MM.1S (cell line): Measurements from ENCODE around the gene ADD1.

ENCODE experiments used
- DNase-seq: peaks from one replicate; pipeline ENCODE4 v3.0.0-alpha.2; 2015
- H2AFZ ChIP-seq: fragments of 300-600 bp; sonication (generic); 2 replicates; pipeline ENCODE4 v1.6.0; 2016; ENCODE audit warnings: antibody characterized with exemption, low read length
- H3F3A ChIP-seq: fragments of 300-600 bp; sonication (generic); 2 replicates; pipeline ENCODE4 v1.6.1; 2016; ENCODE audit warnings: mild to moderate bottlenecking, antibody characterized with exemption, low read length, moderate library complexity, mixed read lengths; ENCODE audit not compliant: insufficient read depth
- H3K27ac ChIP-seq: fragments of 300-600 bp; sonication (generic); 2 replicates; pipeline ENCODE4 v1.5.1; 2016; ENCODE audit warnings: mild to moderate bottlenecking, low read length
- H3K27me3 ChIP-seq: fragments of 300-600 bp; sonication (generic); replicated peaks from 2 replicates; pipeline ENCODE4 v1.6.0; 2016; ENCODE audit warnings: low read length; ENCODE audit not compliant: insufficient read depth
- H3K36me3 ChIP-seq: fragments of 300-600 bp; sonication (generic); replicated peaks from 2 replicates; pipeline ENCODE4 v1.6.1; 2016; ENCODE audit warnings: mild to moderate bottlenecking, low read length, mixed read lengths; ENCODE audit not compliant: insufficient read depth
- H3K4me1 ChIP-seq: fragments of 300-600 bp; sonication (generic); 2 replicates; pipeline ENCODE4 v1.6.1; 2016; ENCODE audit warnings: low read length, mixed read lengths
- H3K4me2 ChIP-seq: fragments of 300-600 bp; sonication (generic); 2 replicates; pipeline ENCODE4 v1.6.0; 2016; ENCODE audit warnings: low read depth, low read length
- H3K4me3 ChIP-seq: fragments of 300-600 bp; sonication (generic); 2 replicates; pipeline ENCODE4 v1.5.1; 2016; ENCODE audit warnings: low read length, mixed read lengths
- H3K79me2 ChIP-seq: fragments of 300-600 bp; sonication (generic); 2 replicates; pipeline ENCODE4 v1.6.1; 2016; ENCODE audit warnings: mixed run types, low read length, mixed read lengths
- H3K9ac ChIP-seq: fragments of 300-600 bp; sonication (generic); 2 replicates; pipeline ENCODE4 v1.6.1; 2016; ENCODE audit warnings: low read length, mixed read lengths
- H3K9me2 ChIP-seq: fragments of 300-600 bp; sonication (generic); replicated peaks from 2 replicates; pipeline ENCODE4 v1.6.1; 2016; ENCODE audit warnings: mild to moderate bottlenecking, low read length, mixed read lengths; ENCODE audit not compliant: insufficient read depth
- H3K9me3 ChIP-seq: fragments of 300-600 bp; sonication (generic); replicated peaks from 2 replicates; pipeline ENCODE4 v1.6.1; 2016; ENCODE audit warnings: mild to moderate bottlenecking, low read length, mixed read lengths; ENCODE audit not compliant: insufficient read depth
- H4K20me1 ChIP-seq: fragments of 300-600 bp; sonication (generic); 2 replicates; pipeline ENCODE4 v1.6.1; 2016; ENCODE audit warnings: mild to moderate bottlenecking, low read length, moderate library complexity, mixed read lengths; ENCODE audit not compliant: insufficient read depth
- EZH2 ChIP-seq: fragments of 300-600 bp; sonication (generic); optimal IDR thresholded peaks from 2 replicates; pipeline ENCODE3; 2017; ENCODE audit warnings: low read depth, mild to moderate bottlenecking, antibody characterized with exemption, low read length, mixed read lengths
- EZH2phosphoT487 ChIP-seq: fragments of 300-600 bp; sonication (generic); IDR thresholded peaks from 2 replicates; pipeline ENCODE4 v1.6.1; 2018; ENCODE audit warnings: antibody characterized with exemption, low read length
- TF ChIP-seq, protein P1 (sequence below): fragments of 300-600 bp; sonication (generic); IDR thresholded peaks from 2 replicates; pipeline ENCODE4 v1.5.1; 2016; ENCODE audit warnings: antibody characterized with exemption, low read length, mixed read lengths

The ADD1 gene

DNA sequence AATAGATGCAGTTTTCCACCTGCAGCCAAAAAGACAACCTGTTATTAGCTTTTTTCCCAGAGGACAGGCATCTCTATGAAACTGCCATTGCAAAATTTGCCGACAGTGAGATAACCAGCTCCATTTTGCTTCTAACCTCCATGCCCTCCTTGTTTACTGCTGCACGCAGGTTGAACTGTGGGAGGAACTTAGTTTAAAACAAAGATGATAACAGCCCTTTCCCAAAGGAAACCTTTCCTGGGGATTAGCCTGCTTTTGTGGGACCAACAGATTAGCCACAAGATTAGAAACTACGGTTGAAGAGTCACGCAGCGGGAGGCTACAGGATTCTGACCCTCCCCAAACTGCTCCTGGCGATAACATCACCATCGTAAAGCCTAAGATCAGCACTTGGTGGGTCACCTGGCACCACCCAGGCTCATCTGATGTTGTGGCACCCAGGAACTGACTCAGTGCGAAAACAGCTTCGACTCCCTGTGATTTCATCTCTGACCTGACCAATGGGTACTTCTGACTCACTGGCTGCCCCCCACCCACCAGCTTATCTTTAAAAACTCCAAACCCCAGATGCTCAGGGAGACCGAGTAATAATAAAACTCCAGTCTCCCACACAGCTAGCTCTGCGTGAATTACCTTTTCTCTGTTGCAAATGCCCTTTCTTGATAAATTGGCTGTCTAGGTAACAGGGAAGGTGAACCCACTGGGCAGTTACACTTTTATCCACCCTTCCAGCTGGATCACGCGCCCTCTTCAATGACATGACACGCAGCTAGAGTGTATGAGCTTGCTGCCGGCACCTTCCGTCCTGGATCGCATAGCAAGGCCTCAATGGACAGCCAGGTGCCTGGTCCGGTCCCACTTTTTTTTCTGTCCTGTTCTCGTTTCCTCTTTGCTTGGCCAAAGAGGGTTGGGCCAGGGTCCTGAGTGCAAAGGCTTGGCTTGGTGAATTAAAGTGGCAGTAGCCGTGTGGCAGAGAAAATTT lies 92.4 kb downstream of the ADD1 start:
- no peak for DNase-seq
- no peaks in the 10 kb centered on the region for H3K9me2 ChIP-seq
- no peak overlapping the region for H2AFZ ChIP-seq

DNA sequence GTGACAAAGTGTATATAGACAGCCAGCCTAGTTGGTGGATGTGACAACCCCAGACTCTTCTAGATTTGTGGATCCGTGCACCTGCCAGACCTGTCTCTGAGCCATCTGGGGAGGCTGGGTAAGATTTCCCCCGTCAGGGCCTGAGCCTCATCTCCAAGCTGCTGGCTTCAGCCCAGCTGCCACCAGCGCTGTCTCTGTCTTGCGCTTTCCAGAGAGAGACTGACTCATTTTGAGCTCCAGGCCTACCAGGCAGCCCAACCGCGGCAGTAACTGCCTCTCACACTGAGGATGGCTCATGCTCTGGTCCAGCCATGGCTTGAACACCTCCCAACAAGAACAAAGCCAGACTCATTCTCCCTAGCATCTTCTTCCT lies 93.1 kb downstream of the ADD1 start:
- Histone ChIP-seq H3K9me2 (no peaks in the 10 kb centered on the region), H3K4me1 (peaks cover 8% of the 10 kb centered on the region; the same call in 1 of the 2 replicates), H3K36me3 (0 out of 2 replicates have a peak, but pooled peaks cover 3% of the 10 kb centered on the region), H3K79me2 (no peaks in the 10 kb centered on the region; the same call in 1 of the 2 replicates), H3K27me3 (no peaks in the 10 kb centered on the region), H3K9ac (no peak overlapping the region), H3K27ac (no peak overlapping the region), H4K20me1 (no peaks in the 10 kb centered on the region), H3F3A (peaks cover 18% of the 10 kb centered on the region; the same call in 1 of the 2 replicates), H3K4me3 (no peak overlapping the region), H2AFZ (no peak overlapping the region), H3K4me2 (no peak overlapping the region), H3K9me3 (no peaks in the 10 kb centered on the region)
- DNase-seq: no peak
- TF ChIP-seq, protein P1, sequence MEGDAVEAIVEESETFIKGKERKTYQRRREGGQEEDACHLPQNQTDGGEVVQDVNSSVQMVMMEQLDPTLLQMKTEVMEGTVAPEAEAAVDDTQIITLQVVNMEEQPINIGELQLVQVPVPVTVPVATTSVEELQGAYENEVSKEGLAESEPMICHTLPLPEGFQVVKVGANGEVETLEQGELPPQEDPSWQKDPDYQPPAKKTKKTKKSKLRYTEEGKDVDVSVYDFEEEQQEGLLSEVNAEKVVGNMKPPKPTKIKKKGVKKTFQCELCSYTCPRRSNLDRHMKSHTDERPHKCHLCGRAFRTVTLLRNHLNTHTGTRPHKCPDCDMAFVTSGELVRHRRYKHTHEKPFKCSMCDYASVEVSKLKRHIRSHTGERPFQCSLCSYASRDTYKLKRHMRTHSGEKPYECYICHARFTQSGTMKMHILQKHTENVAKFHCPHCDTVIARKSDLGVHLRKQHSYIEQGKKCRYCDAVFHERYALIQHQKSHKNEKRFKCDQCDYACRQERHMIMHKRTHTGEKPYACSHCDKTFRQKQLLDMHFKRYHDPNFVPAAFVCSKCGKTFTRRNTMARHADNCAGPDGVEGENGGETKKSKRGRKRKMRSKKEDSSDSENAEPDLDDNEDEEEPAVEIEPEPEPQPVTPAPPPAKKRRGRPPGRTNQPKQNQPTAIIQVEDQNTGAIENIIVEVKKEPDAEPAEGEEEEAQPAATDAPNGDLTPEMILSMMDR: no peak
- TF ChIP-seq EZH2phosphoT487 (no peak), EZH2 (no peak)

More for the DNA sequence above, 92.4 kb downstream of the ADD1 start:
- H3K4me3 ChIP-seq: peak overlapping the region; percentile 91
- TF ChIP-seq EZH2phosphoT487 (no peak), EZH2 (no peak)
- TF ChIP-seq, protein P1: no peak
- H4K20me1 ChIP-seq: no peaks in the 10 kb centered on the region
- no peaks in the 10 kb centered on the region for H3K9me3 ChIP-seq
- no peaks in the 10 kb centered on the region for H3K36me3 ChIP-seq
- H3K4me1 ChIP-seq: peaks cover 8% of the 10 kb centered on the region; the same call in 1 of the 2 replicates
- no peaks in the 10 kb centered on the region; the same call in 1 of the 2 replicates for H3K79me2 ChIP-seq
- H3F3A ChIP-seq: peaks cover 18% of the 10 kb centered on the region; the same call in 1 of the 2 replicates
- H3K4me2 ChIP-seq: peak overlapping the region; percentile 96
- H3K9ac ChIP-seq: peak overlapping the region; percentile 73; the same call in 1 of the 2 replicates
- H3K27me3 ChIP-seq: no peaks in the 10 kb centered on the region
- H3K27ac ChIP-seq: no peak overlapping the region

DNA sequence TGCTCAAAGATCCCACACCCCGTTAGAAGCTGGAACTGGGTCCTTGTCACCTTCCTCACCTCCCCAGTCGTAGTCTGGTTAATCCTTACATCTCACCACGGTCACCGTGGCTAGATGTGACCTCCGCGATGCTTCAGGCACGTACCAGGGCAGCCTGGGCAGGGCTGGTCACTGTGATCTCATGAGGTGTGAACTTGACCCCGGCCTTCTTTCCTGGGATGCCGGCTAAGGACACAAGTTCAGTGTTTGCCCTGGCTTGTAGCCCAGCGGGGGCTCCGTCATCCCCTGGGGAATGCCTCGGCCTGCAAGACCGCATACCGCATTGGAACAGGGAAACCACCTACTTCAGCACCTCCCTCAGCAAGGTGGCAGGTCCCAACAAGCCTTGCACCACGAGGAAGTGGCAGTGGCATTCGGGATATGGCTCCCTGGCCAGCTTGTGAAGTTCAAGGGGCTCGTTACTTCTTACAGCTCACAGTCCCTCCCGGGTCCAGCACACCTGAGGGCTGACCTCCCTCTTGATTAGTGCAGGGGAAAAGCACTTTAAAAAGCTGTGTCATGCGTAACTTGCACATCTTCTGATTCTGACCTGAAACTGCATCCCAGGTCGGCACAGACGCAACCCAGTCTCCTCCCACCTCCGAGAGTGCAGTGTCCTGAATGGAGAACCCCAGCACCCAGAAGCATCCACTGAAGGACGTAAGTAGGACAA lies 93.7 kb downstream of the ADD1 start:
- H3K4me2 ChIP-seq: no peak overlapping the region

More for the DNA sequence above, 93.7 kb downstream of the ADD1 start:
- Histone ChIP-seq H3K79me2 (no peaks in the 10 kb centered on the region; the same call in 1 of the 2 replicates), H3K27ac (no peak overlapping the region), H4K20me1 (no peaks in the 10 kb centered on the region), H3F3A (peaks cover 18% of the 10 kb centered on the region; the same call in 1 of the 2 replicates), H3K9ac (no peak overlapping the region), H2AFZ (no peak overlapping the region), H3K4me3 (no peak overlapping the region), H3K9me3 (no peaks in the 10 kb centered on the region), H3K36me3 (peaks cover 3% of the 10 kb centered on the region; the same call in 1 of the 2 replicates), H3K9me2 (no peaks in the 10 kb centered on the region), H3K27me3 (no peaks in the 10 kb centered on the region), H3K4me1 (peaks cover 8% of the 10 kb centered on the region; the same call in 1 of the 2 replicates)
- DNase-seq: no peak
- TF ChIP-seq EZH2phosphoT487 (no peak), EZH2 (no peak)
- TF ChIP-seq, protein P1: no peak
